HUES6 (cell line): ENCODE measurements around the gene TENM4.

Experiments
- H3K27ac ChIP-seq: 2 replicates; pipeline ENCODE4 v1.7.0; 2013; ENCODE audit warnings: low read depth, mild to moderate bottlenecking, low read length, inconsistent platforms
- H3K27me3 ChIP-seq: 2 replicates; pipeline ENCODE4 v1.6.1; 2013; ENCODE audit warnings: low read length; ENCODE audit not compliant: control insufficient read depth, insufficient read depth
- H3K36me3 ChIP-seq: 2 replicates; pipeline ENCODE4 v1.6.1; 2013; ENCODE audit warnings: low read length; ENCODE audit not compliant: control insufficient read depth, insufficient read depth
- H3K4me1 ChIP-seq: 2 replicates; pipeline ENCODE4 v1.6.1; 2013; ENCODE audit warnings: low read length; ENCODE audit not compliant: control insufficient read depth, insufficient read depth
- H3K4me3 ChIP-seq: 2 replicates; pipeline ENCODE4 v1.5.1; 2013; ENCODE audit warnings: low read depth, low read length
- H3K9ac ChIP-seq: one replicate; pipeline ENCODE4 v1.6.1; 2013; ENCODE audit warnings: mild to moderate bottlenecking, low read length
- H3K9me3 ChIP-seq: 2 replicates; pipeline ENCODE4 v1.6.1; 2013; ENCODE audit warnings: low read depth, low read length; ENCODE audit not compliant: control insufficient read depth, insufficient read depth

Gene TENM4

GRCh38 chr11:79069504-79069903 is 371.3 kb downstream of the TENM4 start:
- Histone ChIP-seq H3K36me3 (no peaks in the 10 kb centered on the region), H3K27me3 (no peaks in the 10 kb centered on the region), H3K9ac (no peak overlapping the region), H3K27ac (no peak overlapping the region), H3K4me3 (no peak overlapping the region), H3K9me3 (no peaks in the 10 kb centered on the region), H3K4me1 (peaks cover 16% of the 10 kb centered on the region)

DNA sequence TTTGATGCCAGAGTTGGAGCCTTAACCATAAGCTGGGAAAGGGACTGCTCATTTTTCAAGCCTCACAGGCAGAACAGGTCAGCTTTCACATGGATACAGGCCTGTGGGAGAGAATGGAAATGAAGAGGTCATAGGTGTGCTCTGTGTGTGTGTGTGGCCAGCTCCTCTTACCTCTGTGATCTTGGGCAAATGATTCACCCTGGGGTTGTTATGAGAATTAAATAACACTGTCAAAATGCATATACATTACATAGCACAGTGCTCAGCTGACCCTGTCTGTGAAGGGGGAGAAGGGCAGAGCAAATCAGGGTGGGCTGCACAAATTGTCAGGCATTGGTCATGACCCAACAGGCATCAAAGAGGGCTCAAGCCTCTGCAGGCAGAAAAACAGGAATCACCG is 372.5 kb downstream of the TENM4 start:
- Histone ChIP-seq H3K9ac (no peak overlapping the region), H3K27me3 (no peaks in the 10 kb centered on the region), H3K4me3 (no peak overlapping the region), H3K36me3 (no peaks in the 10 kb centered on the region), H3K4me1 (peaks cover 15% of the 10 kb centered on the region), H3K27ac (no peak overlapping the region), H3K9me3 (no peaks in the 10 kb centered on the region)

- peaks cover 25% of the 10 kb centered on the region for H3K4me1 ChIP-seq
- H3K27me3 ChIP-seq, result no peaks in the 10 kb centered on the region
- no peaks in the 10 kb centered on the region for H3K36me3 ChIP-seq
- H3K27ac ChIP-seq, result no peak overlapping the region
- no peak overlapping the region for H3K9ac ChIP-seq
- H3K9me3 ChIP-seq, result no peaks in the 10 kb centered on the region
- peak overlapping the region; percentile 1; the same call in 1 of the 2 replicates for H3K4me3 ChIP-seq
Measured at GRCh38 chr11:79067352-79067679, 373.5 kb downstream of the TENM4 start.

DNA sequence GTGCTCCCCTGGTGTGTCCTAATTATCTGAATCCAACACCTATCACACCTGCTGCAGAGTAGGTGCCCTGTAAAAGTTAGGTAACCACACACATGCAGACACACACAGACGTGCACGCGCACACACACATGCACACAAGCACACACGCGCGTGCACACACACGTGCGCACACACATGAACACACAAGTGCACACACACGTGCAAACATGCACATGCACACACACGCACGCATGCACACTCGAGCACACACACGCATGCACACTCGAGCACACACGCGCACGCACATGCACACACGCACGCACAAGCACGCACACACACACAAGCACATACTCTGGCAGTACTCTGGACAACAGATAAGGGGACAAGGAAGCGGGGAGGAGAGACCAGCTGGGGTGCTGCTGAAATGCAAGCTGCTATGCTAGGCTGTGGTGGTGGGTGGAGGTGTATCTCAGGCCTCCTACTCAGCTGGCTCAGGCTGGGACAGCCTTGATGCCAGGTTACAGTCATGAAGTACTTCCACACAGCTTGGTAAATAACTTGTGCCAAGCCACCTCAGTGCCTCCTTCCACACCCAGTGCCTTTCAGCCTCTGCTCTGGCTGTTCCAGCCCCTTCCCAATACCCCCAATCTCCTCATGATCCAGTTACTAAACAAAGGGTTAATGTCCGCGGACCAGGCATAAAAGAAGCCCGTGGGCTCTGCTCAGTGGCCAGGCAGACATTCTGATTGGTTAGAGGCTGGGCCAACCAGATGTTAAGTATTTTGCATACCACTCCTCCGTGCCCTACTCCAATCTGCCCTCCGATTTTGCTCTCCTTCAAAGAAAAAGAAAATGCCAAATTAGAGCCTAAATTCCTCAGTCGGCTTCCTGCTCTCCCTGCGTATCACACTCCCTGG is 374.1 kb downstream of the TENM4 start:
- H3K9ac ChIP-seq, result no peak overlapping the region
- no peaks in the 10 kb centered on the region for H3K27me3 ChIP-seq
- H3K4me3 ChIP-seq, result peak overlapping the region; percentile 1; the same call in 1 of the 2 replicates
- no peak overlapping the region for H3K27ac ChIP-seq
- peaks cover 25% of the 10 kb centered on the region for H3K4me1 ChIP-seq
- H3K9me3 ChIP-seq, result no peaks in the 10 kb centered on the region
- H3K36me3 ChIP-seq, result no peaks in the 10 kb centered on the region

- Histone ChIP-seq H3K9me3 (no peaks in the 10 kb centered on the region), H3K27ac (no peak overlapping the region), H3K27me3 (no peaks in the 10 kb centered on the region), H3K4me1 (peaks cover 43% of the 10 kb centered on the region), H3K36me3 (no peaks in the 10 kb centered on the region), H3K9ac (no peak overlapping the region), H3K4me3 (no peak overlapping the region)
Measured at GRCh38 chr11:79062814-79063762, 377.7 kb downstream of the TENM4 start.

- Histone ChIP-seq H3K4me3 (no peak overlapping the region), H3K36me3 (no peaks in the 10 kb centered on the region), H3K4me1 (peaks cover 31% of the 10 kb centered on the region), H3K9ac (no peak overlapping the region), H3K9me3 (no peaks in the 10 kb centered on the region), H3K27ac (no peak overlapping the region), H3K27me3 (no peaks in the 10 kb centered on the region)
Measured at GRCh38 chr11:79060081-79060953, 380.5 kb downstream of the TENM4 start.

- Histone ChIP-seq H3K4me1 (peaks cover 31% of the 10 kb centered on the region), H3K9me3 (no peaks in the 10 kb centered on the region), H3K27ac (no peak overlapping the region), H3K9ac (no peak overlapping the region), H3K36me3 (no peaks in the 10 kb centered on the region), H3K4me3 (no peak overlapping the region), H3K27me3 (no peaks in the 10 kb centered on the region)
Measured at GRCh38 chr11:79059141-79059540, 381.7 kb downstream of the TENM4 start.

DNA sequence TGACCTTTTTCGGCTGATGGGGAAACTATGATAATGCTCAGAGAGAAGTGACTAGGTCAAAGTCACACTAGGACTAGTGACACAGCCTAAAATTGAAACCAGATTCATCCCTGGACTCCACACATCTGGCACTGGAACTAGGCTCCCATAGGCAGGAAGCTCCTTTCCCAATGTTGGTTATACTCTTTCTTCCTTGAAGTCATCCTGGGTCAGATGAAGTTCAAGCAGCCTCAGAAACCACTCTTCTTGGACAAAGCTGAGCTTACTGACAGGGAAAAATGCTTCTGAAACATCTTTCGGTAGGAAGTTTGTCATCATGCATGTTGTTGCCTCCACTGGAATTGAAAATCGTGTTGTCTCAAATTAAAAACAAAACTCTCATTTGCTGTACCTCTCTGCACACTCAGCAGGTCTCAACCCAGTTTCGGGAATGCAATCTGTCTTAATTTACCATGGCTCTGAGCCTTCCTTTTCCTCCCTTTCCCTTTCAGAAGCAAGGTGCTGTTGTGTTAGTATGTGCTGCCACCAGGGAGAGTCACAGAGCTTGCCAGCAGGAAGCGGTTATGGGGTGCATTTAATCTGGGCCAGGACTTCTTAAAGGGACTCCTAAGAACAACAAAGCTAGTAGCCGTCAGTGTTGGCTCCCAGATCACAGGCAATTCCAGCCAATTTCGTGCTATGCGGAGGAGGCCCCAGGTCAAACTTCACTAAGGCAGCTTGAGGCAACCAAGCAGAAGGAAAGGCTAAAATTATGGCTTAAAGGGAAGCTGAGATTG is 384.8 kb downstream of the TENM4 start:
- H3K36me3 ChIP-seq, result no peaks in the 10 kb centered on the region
- H3K4me1 ChIP-seq, result peaks cover 18% of the 10 kb centered on the region
- no peak overlapping the region for H3K9ac ChIP-seq
- H3K27me3 ChIP-seq, result no peaks in the 10 kb centered on the region
- H3K9me3 ChIP-seq, result no peaks in the 10 kb centered on the region
- no peak overlapping the region for H3K4me3 ChIP-seq
- no peak overlapping the region for H3K27ac ChIP-seq

DNA sequence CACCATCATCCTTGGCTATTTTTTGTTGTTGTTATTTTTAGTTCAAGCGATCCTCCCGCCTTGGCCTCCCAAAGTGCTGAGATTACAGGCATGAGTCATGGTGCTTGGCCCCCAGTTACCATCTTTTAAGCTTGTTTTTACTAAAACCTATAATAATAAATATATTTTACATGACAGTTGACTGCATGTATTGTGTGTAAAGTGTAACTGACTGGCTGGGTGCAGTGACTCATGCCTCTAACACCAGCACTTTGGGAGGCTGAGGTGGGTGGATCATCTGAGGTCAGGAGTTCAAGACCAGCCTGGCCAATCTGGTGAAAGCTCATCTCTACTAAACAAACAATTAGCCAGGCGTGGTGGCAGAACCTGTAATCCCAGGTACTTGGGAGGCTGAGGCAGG is 386.2 kb downstream of the TENM4 start:
- H3K4me3 ChIP-seq, result no peak overlapping the region
- peaks cover 21% of the 10 kb centered on the region for H3K4me1 ChIP-seq
- H3K27ac ChIP-seq, result no peak overlapping the region
- H3K9ac ChIP-seq, result no peak overlapping the region
- H3K27me3 ChIP-seq, result no peaks in the 10 kb centered on the region
- no peaks in the 10 kb centered on the region for H3K36me3 ChIP-seq
- H3K9me3 ChIP-seq, result no peaks in the 10 kb centered on the region

DNA sequence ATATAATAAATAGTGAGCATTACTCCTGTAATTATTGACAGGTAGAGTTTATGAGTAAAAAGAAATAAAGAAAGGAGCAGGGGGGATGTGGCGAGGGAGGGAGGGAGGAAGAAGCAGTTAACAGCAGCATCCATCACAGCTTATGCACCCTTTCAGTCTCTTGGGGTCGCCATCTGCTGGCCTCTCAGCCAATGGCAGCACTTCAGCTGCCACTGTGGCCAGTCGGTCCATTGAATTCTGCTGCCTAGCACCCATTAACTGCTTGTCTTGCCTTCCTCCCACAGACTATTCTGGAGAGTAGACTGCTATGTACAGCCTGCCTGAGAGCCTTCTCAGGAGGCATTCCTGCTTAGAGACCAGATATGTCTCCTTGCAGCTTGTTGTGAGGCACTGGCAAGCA is 388.3 kb downstream of the TENM4 start:
- Histone ChIP-seq H3K36me3 (no peaks in the 10 kb centered on the region), H3K9ac (no peak overlapping the region), H3K9me3 (no peaks in the 10 kb centered on the region), H3K27ac (no peak overlapping the region), H3K27me3 (no peaks in the 10 kb centered on the region), H3K4me1 (peaks cover 18% of the 10 kb centered on the region; the same call in 1 of the 2 replicates), H3K4me3 (no peak overlapping the region)
